ENCODE measurements around the gene LRMDA.
A peak's percentile ranks its signal among the peaks of the same experiment; 100 is the strongest.

The LRMDA gene

DNA sequence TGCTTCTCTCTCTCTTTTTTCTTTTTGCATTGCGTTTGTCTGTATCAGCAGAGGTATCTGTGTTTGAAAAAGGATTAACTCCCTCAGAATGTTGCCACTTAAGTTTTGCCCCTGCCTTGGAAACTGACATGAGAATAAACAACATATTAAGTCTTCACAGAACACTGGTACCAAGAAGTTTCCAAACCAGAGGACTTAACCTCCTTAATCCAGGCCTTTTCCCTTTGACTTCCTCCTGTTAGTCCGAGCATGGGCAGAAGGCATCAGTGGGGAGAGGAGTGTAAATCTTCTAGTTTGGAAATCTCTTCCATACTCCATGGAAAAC is 681.4 kb downstream of the LRMDA start:
- Histone ChIP-seq H3K27ac (ENCODE audit: extremely low read depth, low read depth, low read length) (no peak overlapping the region), H3K36me3 (ENCODE audit: control insufficient read depth in 2 of 2, insufficient read depth in 1 of 2, low read length in 2 of 2) (no peaks in the 10 kb centered on the region)
- CTCF ChIA-PET: no interaction called here

DNA sequence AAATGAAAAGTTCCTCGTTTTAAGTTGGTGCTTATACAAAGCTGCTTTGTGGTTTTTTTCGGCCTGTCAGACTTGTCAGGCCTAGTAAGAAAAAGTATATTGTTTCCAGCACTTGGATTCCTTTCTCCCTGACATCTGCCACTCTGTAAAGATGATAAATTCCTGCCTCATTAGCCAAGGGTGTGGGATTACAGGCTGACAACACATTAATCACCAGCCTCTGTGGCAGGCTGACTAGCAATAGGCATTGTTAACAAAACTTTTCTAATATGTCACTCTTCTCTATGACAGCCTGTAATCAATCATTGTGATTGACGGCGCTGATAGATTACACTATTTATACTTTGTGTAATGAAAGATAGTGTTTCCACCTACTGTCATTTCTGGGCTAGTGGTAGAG is 682.5 kb downstream of the LRMDA start:
- Histone ChIP-seq H3K36me3 (ENCODE audit: control insufficient read depth in 2 of 2, insufficient read depth in 1 of 2, low read length in 2 of 2) (no peaks in the 10 kb centered on the region), H3K27ac (ENCODE audit: extremely low read depth, low read depth, low read length) (peak overlapping the region; percentile 58; the same call in 1 of the 2 replicates), H3K9me3 (ENCODE audit: control insufficient read depth, insufficient read depth, low read depth, low read length) (no peaks in the 10 kb centered on the region), H3K4me1 (ENCODE audit: control insufficient read depth, insufficient read depth, low read length) (peaks cover 18% of the 10 kb centered on the region), H3K4me3 (ENCODE audit: low read depth, low read length) (no peak overlapping the region)
- CTCF ChIA-PET: no interaction called here
- POLR2A ChIA-PET: no interaction called here
- TF ChIP-seq ZSCAN16 (tag by site-specific recombination; IDR thresholded peaks at IDR 0.05): no peak
- no peak for TF ChIP-seq ZNF571 (tag by site-specific recombination; IDR thresholded peaks at IDR 0.05)
- TF ChIP-seq, protein P1, sequence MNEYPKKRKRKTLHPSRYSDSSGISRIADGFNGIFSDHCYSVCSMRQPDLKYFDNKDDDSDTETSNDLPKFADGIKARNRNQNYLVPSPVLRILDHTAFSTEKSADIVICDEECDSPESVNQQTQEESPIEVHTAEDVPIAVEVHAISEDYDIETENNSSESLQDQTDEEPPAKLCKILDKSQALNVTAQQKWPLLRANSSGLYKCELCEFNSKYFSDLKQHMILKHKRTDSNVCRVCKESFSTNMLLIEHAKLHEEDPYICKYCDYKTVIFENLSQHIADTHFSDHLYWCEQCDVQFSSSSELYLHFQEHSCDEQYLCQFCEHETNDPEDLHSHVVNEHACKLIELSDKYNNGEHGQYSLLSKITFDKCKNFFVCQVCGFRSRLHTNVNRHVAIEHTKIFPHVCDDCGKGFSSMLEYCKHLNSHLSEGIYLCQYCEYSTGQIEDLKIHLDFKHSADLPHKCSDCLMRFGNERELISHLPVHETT (tag by site-specific recombination; IDR thresholded peaks at IDR 0.05): no peak
- TF ChIP-seq, protein P2, sequence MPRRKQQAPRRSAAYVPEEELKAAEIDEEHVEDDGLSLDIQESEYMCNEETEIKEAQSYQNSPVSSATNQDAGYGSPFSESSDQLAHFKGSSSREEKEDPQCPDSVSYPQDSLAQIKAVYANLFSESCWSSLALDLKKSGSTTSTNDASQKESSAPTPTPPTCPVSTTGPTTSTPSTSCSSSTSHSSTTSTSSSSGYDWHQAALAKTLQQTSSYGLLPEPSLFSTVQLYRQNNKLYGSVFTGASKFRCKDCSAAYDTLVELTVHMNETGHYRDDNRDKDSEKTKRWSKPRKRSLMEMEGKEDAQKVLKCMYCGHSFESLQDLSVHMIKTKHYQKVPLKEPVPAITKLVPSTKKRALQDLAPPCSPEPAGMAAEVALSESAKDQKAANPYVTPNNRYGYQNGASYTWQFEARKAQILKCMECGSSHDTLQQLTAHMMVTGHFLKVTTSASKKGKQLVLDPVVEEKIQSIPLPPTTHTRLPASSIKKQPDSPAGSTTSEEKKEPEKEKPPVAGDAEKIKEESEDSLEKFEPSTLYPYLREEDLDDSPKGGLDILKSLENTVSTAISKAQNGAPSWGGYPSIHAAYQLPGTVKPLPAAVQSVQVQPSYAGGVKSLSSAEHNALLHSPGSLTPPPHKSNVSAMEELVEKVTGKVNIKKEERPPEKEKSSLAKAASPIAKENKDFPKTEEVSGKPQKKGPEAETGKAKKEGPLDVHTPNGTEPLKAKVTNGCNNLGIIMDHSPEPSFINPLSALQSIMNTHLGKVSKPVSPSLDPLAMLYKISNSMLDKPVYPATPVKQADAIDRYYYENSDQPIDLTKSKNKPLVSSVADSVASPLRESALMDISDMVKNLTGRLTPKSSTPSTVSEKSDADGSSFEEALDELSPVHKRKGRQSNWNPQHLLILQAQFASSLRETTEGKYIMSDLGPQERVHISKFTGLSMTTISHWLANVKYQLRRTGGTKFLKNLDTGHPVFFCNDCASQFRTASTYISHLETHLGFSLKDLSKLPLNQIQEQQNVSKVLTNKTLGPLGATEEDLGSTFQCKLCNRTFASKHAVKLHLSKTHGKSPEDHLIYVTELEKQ (tag by site-specific recombination; IDR thresholded peaks at IDR 0.05; ENCODE audit: borderline replicate concordance): peak; percentile 100
- TF ChIP-seq ZNF548 (tag by site-specific recombination; IDR thresholded peaks at IDR 0.05): no peak
- peak; percentile 17; the same call in 1 of the 2 replicates for TF ChIP-seq KLF9 (tag by site-specific recombination; IDR thresholded peaks at IDR 0.05; ENCODE audit: low read depth)
- no peak for TF ChIP-seq ZBTB1 (tag by site-specific recombination; IDR thresholded peaks at IDR 0.05)
- no peak for TF ChIP-seq HOXC10 (CRISPR knock-in tag; IDR thresholded peaks at IDR 0.05)
- peak; percentile 73; the same call in 1 of the 2 replicates for TF ChIP-seq GFI1B (tag by site-specific recombination; IDR thresholded peaks at IDR 0.05)
- peak; percentile 96 for TF ChIP-seq ZNF843 (tag by site-specific recombination; IDR thresholded peaks at IDR 0.05)

More for the DNA sequence above, 681.4 kb downstream of the LRMDA start:
- POLR2A ChIA-PET: no interaction called here
- Histone ChIP-seq H3K4me3 (ENCODE audit: low read depth, low read length) (no peak overlapping the region), H3K4me1 (ENCODE audit: control insufficient read depth, insufficient read depth, low read length) (peaks cover 18% of the 10 kb centered on the region), H3K9me3 (ENCODE audit: control insufficient read depth, insufficient read depth, low read depth, low read length) (no peaks in the 10 kb centered on the region)
- TF ChIP-seq, protein P3, sequence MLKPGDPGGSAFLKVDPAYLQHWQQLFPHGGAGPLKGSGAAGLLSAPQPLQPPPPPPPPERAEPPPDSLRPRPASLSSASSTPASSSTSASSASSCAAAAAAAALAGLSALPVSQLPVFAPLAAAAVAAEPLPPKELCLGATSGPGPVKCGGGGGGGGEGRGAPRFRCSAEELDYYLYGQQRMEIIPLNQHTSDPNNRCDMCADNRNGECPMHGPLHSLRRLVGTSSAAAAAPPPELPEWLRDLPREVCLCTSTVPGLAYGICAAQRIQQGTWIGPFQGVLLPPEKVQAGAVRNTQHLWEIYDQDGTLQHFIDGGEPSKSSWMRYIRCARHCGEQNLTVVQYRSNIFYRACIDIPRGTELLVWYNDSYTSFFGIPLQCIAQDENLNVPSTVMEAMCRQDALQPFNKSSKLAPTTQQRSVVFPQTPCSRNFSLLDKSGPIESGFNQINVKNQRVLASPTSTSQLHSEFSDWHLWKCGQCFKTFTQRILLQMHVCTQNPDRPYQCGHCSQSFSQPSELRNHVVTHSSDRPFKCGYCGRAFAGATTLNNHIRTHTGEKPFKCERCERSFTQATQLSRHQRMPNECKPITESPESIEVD (tag by site-specific recombination; IDR thresholded peaks at IDR 0.05): peak; percentile 47
- no peak for TF ChIP-seq ZNF341 (tag by site-specific recombination; IDR thresholded peaks at IDR 0.05; ENCODE audit: low read depth)
- TF ChIP-seq, protein P4, sequence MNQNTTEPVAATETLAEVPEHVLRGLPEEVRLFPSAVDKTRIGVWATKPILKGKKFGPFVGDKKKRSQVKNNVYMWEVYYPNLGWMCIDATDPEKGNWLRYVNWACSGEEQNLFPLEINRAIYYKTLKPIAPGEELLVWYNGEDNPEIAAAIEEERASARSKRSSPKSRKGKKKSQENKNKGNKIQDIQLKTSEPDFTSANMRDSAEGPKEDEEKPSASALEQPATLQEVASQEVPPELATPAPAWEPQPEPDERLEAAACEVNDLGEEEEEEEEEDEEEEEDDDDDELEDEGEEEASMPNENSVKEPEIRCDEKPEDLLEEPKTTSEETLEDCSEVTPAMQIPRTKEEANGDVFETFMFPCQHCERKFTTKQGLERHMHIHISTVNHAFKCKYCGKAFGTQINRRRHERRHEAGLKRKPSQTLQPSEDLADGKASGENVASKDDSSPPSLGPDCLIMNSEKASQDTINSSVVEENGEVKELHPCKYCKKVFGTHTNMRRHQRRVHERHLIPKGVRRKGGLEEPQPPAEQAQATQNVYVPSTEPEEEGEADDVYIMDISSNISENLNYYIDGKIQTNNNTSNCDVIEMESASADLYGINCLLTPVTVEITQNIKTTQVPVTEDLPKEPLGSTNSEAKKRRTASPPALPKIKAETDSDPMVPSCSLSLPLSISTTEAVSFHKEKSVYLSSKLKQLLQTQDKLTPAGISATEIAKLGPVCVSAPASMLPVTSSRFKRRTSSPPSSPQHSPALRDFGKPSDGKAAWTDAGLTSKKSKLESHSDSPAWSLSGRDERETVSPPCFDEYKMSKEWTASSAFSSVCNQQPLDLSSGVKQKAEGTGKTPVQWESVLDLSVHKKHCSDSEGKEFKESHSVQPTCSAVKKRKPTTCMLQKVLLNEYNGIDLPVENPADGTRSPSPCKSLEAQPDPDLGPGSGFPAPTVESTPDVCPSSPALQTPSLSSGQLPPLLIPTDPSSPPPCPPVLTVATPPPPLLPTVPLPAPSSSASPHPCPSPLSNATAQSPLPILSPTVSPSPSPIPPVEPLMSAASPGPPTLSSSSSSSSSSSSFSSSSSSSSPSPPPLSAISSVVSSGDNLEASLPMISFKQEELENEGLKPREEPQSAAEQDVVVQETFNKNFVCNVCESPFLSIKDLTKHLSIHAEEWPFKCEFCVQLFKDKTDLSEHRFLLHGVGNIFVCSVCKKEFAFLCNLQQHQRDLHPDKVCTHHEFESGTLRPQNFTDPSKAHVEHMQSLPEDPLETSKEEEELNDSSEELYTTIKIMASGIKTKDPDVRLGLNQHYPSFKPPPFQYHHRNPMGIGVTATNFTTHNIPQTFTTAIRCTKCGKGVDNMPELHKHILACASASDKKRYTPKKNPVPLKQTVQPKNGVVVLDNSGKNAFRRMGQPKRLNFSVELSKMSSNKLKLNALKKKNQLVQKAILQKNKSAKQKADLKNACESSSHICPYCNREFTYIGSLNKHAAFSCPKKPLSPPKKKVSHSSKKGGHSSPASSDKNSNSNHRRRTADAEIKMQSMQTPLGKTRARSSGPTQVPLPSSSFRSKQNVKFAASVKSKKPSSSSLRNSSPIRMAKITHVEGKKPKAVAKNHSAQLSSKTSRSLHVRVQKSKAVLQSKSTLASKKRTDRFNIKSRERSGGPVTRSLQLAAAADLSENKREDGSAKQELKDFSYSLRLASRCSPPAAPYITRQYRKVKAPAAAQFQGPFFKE (tag by site-specific recombination; IDR thresholded peaks at IDR 0.05; ENCODE audit: borderline replicate concordance): no peak
- TF ChIP-seq, protein P5, sequence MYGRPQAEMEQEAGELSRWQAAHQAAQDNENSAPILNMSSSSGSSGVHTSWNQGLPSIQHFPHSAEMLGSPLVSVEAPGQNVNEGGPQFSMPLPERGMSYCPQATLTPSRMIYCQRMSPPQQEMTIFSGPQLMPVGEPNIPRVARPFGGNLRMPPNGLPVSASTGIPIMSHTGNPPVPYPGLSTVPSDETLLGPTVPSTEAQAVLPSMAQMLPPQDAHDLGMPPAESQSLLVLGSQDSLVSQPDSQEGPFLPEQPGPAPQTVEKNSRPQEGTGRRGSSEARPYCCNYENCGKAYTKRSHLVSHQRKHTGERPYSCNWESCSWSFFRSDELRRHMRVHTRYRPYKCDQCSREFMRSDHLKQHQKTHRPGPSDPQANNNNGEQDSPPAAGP (tag by site-specific recombination; IDR thresholded peaks at IDR 0.05): no peak
- TF ChIP-seq ZNF423 (tag by site-specific recombination; IDR thresholded peaks at IDR 0.05): no peak
- no peak for TF ChIP-seq ZBTB21 (tag by site-specific recombination; IDR thresholded peaks at IDR 0.05)
- no peak for TF ChIP-seq GLI2 (tag by site-specific recombination; IDR thresholded peaks at IDR 0.05; ENCODE audit: borderline replicate concordance, low read depth)
- TF ChIP-seq ZIC2 (tag by site-specific recombination; IDR thresholded peaks at IDR 0.05): no peak
- no peak for TF ChIP-seq ZNF501 (tag by site-specific recombination; IDR thresholded peaks at IDR 0.05)
- TF ChIP-seq TRIM28 (IDR thresholded peaks at IDR 0.05; ENCODE audit: borderline replicate concordance, low read length): 0 out of 2 replicates have a peak, but pooled peaks have one; percentile 1
- no peak for TF ChIP-seq ZEB2 (tag by site-specific recombination; IDR thresholded peaks at IDR 0.05)
- no peak for TF ChIP-seq ZNF510 (tag by site-specific recombination; IDR thresholded peaks at IDR 0.05; ENCODE audit: insufficient replicate concordance)
- TF ChIP-seq ZNF121 (tag by site-specific recombination; IDR thresholded peaks at IDR 0.05): no peak
- no peak for TF ChIP-seq KLF7 (tag by site-specific recombination; IDR thresholded peaks at IDR 0.05; ENCODE audit: borderline replicate concordance)
